Gastrocnemius medialis (tissue), 4 donors: ENCODE data around the gene AGAP1. TPM values are rescaled to one million over a fixed set of nuclear protein-coding genes. Genes with fewer than 3 reads are reported as not detected.

Experiments used
- ATAC-seq, 2 donors: fragments of 150-250 bp; one replicate each; pipeline ENCODE4 v1.9.1; 2016
- DNase-seq, 2 donors: peaks; one replicate each; pipeline ENCODE4 v3.0.0-alpha.2; 2019
- H3K27ac ChIP-seq, 4 donors: fragments of 200-600 bp; sonication (generic); 1 replicate in 1 of 4; 2 replicates in 3 of 4; pipeline ENCODE4 v1.5.1; 2016 to 2018; ENCODE audit warnings: mild to moderate bottlenecking in 2 of 4, moderate library complexity in 1 of 4
- H3K27me3 ChIP-seq, 3 donors: fragments of 200-600 bp; sonication (generic) in 2 of 3; 1 replicate in 1 of 3; 2 replicates in 2 of 3; pipeline versions ENCODE4 v1.5.1 to v1.6.0; 2016 to 2019; ENCODE audit warnings: mild to moderate bottlenecking in 1 of 3, moderate library complexity in 1 of 3
- H3K36me3 ChIP-seq, 2 donors: fragments of 200-600 bp; sonication (generic) in 1 of 2; one replicate each; pipeline ENCODE4 v1.5.1; 2017 to 2018
- H3K4me1 ChIP-seq, 2 donors: fragments of 200-600 bp; sonication (generic) in 1 of 2; one replicate each; pipeline ENCODE4 v1.5.1; 2016 to 2017; ENCODE audit warnings: mild to moderate bottlenecking in 2 of 2
- H3K4me3 ChIP-seq, 4 donors: fragments of 200-600 bp; sonication (generic) in 3 of 4; 1 replicate in 1 of 4; 2 replicates in 3 of 4; pipeline ENCODE4 v1.5.1; 2016 to 2019; ENCODE audit warnings: mild to moderate bottlenecking in 2 of 4
- H3K9me3 ChIP-seq, 3 donors: fragments of 200-600 bp; sonication (generic) in 2 of 3; 1 replicate in 1 of 3; 2 replicates in 2 of 3; pipeline ENCODE4 v1.5.1; 2016 to 2019
- CTCF ChIP-seq, 5 experiments: fragments of 450-650 bp in 3 of 5; fragments of 200-600 bp in 2 of 5; sonication (generic) in 2 of 5; IDR thresholded peaks in 4 of 5; conservative IDR thresholded peaks in 1 of 5; 1 replicate in 4 of 5; 2 replicates in 1 of 5; pipeline ENCODE4 v1.5.1; 2016 to 2019; ENCODE audit warnings: antibody characterized with exemption in 5 of 5, mild to moderate bottlenecking in 3 of 5, moderate library complexity in 3 of 5
- POLR2A ChIP-seq, 2 donors: fragments of 450-650 bp; IDR thresholded peaks; one replicate each; pipeline ENCODE4 v1.6.1; 2017; ENCODE audit warnings: antibody characterized with exemption in 2 of 2, mild to moderate bottlenecking in 2 of 2, moderate library complexity in 2 of 2
- in situ Hi-C, 4 donors: fragments of 200-750 bp; cut with MboI; loops; one replicate each; pipeline versions ENCODE4 v1.15.0 to v1.8.0; 2017; ENCODE audit warnings: low sequenced_read_pairs in 4 of 4
- intact Hi-C: fragments of 100-400 bp; cut with DNase I; formaldehyde crosslinking; loops from one replicate; pipeline ENCODE4 v1.15.1; 2023; ENCODE audit warnings: low total_unique reads
- total RNA-seq, 4 donors: library from RNA; depleted of rRNA; stranded (reverse); fragments of >200 nt; gene quantifications; one replicate each; pipeline versions ENCODE4 v1.1.0 to v1.2.3, GENCODE V29; 2016

The AGAP1 gene
- total RNA-seq, 4 donors from 2014 or later: 8.5 to 26.8 (median 14.4) TPM

GRCh38 chr2:236054621-236055305 is 560.9 kb downstream of the AGAP1 start:
- peaks cover 0 to 9% of the 10 kb centered on the region in 2 donors for H3K4me1 ChIP-seq
- TF ChIP-seq CTCF (IDR thresholded peaks at IDR 0.05 in 4 of 5, conservative IDR thresholded peaks at IDR 0.05 in 1 of 5) (no peak), POLR2A (IDR thresholded peaks at IDR 0.05) (no peak)
- no peak overlapping the region for H3K27ac ChIP-seq
- H3K27me3 ChIP-seq: no peaks in the 10 kb centered on the region
- intact Hi-C loops (no loop called here), in situ Hi-C loops (no loop called here)
- ATAC-seq: no peak
- no peaks in the 10 kb centered on the region for H3K36me3 ChIP-seq
- no peaks in the 10 kb centered on the region for H3K9me3 ChIP-seq
- no peak for DNase-seq
- no peak overlapping the region for H3K4me3 ChIP-seq

GRCh38 chr2:236055471-236055870 is 561.6 kb downstream of the AGAP1 start:
- in situ Hi-C loops (no loop called here), intact Hi-C loops (no loop called here)
- no peak overlapping the region for H3K27ac ChIP-seq
- peaks cover 0 to 9% of the 10 kb centered on the region in 2 donors for H3K4me1 ChIP-seq
- H3K27me3 ChIP-seq: no peaks in the 10 kb centered on the region
- TF ChIP-seq POLR2A (IDR thresholded peaks at IDR 0.05): no peak
- no peak for TF ChIP-seq CTCF (IDR thresholded peaks at IDR 0.05 in 4 of 5, conservative IDR thresholded peaks at IDR 0.05 in 1 of 5)
- ATAC-seq: no peak
- DNase-seq: no peak
- no peaks in the 10 kb centered on the region for H3K9me3 ChIP-seq
- no peak overlapping the region for H3K4me3 ChIP-seq
- H3K36me3 ChIP-seq: no peaks in the 10 kb centered on the region

- no peak for ATAC-seq
Measured at GRCh38 chr2:236056141-236056540, 562.3 kb downstream of the AGAP1 start.

GRCh38 chr2:236057375-236057774 is 563.5 kb downstream of the AGAP1 start:
- Histone ChIP-seq H3K36me3 (no peaks in the 10 kb centered on the region), H3K4me3 (no peak overlapping the region), H3K27ac (no peak overlapping the region), H3K9me3 (no peaks in the 10 kb centered on the region), H3K27me3 (no peaks in the 10 kb centered on the region), H3K4me1 (peaks cover 0 to 9% of the 10 kb centered on the region in 2 donors)
- ATAC-seq (no peak), DNase-seq (no peak)
- no peak for TF ChIP-seq POLR2A (IDR thresholded peaks at IDR 0.05)
- TF ChIP-seq CTCF (IDR thresholded peaks at IDR 0.05 in 4 of 5, conservative IDR thresholded peaks at IDR 0.05 in 1 of 5): no peak
- intact Hi-C loops (no loop called here), in situ Hi-C loops (no loop called here)

More at GRCh38 chr2:236056141-236056540, 562.3 kb downstream of the AGAP1 start:
- intact Hi-C loops (no loop called here), in situ Hi-C loops (no loop called here)
- Histone ChIP-seq H3K9me3 (no peaks in the 10 kb centered on the region), H3K27me3 (no peaks in the 10 kb centered on the region), H3K36me3 (no peaks in the 10 kb centered on the region), H3K4me1 (peaks cover 0 to 9% of the 10 kb centered on the region in 2 donors), H3K4me3 (no peak overlapping the region), H3K27ac (no peak overlapping the region)
- no peak for DNase-seq
- TF ChIP-seq CTCF (IDR thresholded peaks at IDR 0.05 in 4 of 5, conservative IDR thresholded peaks at IDR 0.05 in 1 of 5) (no peak), POLR2A (IDR thresholded peaks at IDR 0.05) (no peak)

GRCh38 chr2:236061497-236061896 is 567.7 kb downstream of the AGAP1 start:
- no peak for DNase-seq
- in situ Hi-C loops (no loop called here), intact Hi-C loops (no loop called here)
- TF ChIP-seq CTCF (IDR thresholded peaks at IDR 0.05 in 4 of 5, conservative IDR thresholded peaks at IDR 0.05 in 1 of 5) (no peak), POLR2A (IDR thresholded peaks at IDR 0.05) (no peak)
- no peaks in the 10 kb centered on the region for H3K36me3 ChIP-seq
- no peaks in the 10 kb centered on the region for H3K27me3 ChIP-seq
- peaks cover 0 to 3% of the 10 kb centered on the region in 2 donors for H3K4me1 ChIP-seq
- no peak overlapping the region for H3K27ac ChIP-seq
- no peak overlapping the region for H3K4me3 ChIP-seq
- ATAC-seq: no peak
- H3K9me3 ChIP-seq: no peaks in the 10 kb centered on the region
